ENCODE data around the gene LRRC7.

DNA sequence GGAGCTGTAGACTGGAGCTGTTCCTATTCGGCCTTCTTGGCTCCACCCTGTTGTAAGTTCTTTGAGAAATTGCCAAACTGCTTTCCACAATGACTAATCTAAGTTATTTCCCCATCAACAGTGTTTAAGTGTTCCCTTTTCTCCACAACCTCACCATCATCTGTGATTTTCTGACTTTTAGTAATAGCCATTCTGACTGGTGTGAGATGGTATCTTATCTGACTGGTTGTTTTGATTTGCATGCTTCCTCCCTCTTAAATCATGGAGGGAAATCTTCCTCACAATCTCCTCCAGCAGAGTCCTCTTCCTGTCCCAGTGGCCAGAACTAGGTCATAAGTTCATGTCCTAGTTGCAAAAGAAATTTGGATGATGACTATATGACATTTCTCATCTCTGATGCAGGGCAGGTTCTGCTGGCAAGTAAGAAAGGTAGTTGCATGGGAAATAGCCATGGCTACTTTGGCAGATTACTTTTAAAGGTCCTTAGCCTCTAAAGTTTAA lies 343.6 kb downstream of the LRRC7 start:
- TF ChIP-seq BCL3 (CRISPR knock-in tag; IDR thresholded peaks at IDR 0.05) (no peak), POLR2AphosphoS2 (IDR thresholded peaks at IDR 0.05; ENCODE audit: low read depth, low read length) (no peak), RAD21 (CRISPR knock-in tag; IDR thresholded peaks at IDR 0.05) (no peak), ZNF513 (CRISPR knock-in tag; conservative IDR thresholded peaks at IDR 0.05) (no peak), ZNF589 (CRISPR knock-in tag; conservative IDR thresholded peaks at IDR 0.05) (no peak), ZNF777 (CRISPR knock-in tag; IDR thresholded peaks at IDR 0.05) (no peak), NBN (conservative IDR thresholded peaks at IDR 0.05) (no peak)

All from HepG2 (cell line).